Tibial nerve (tissue), 3 donors: ENCODE results near the gene SUPT3H.

Experiments
- CTCF ChIP-seq, 5 experiments: fragments of 200-600 bp in 3 of 5; fragments of 450-650 bp in 2 of 5; sonication (generic) in 3 of 5; IDR thresholded peaks; one replicate each; pipeline ENCODE4 v1.5.1; 2016 to 2019; ENCODE audit warnings: antibody characterized with exemption in 5 of 5, mild to moderate bottlenecking in 3 of 5, moderate library complexity in 2 of 5
- POLR2A ChIP-seq, 2 donors: fragments of 450-650 bp; IDR thresholded peaks; one replicate each; pipeline ENCODE4 v1.6.1; 2017; ENCODE audit warnings: antibody characterized with exemption in 2 of 2, mild to moderate bottlenecking in 2 of 2, moderate library complexity in 2 of 2

DNA sequence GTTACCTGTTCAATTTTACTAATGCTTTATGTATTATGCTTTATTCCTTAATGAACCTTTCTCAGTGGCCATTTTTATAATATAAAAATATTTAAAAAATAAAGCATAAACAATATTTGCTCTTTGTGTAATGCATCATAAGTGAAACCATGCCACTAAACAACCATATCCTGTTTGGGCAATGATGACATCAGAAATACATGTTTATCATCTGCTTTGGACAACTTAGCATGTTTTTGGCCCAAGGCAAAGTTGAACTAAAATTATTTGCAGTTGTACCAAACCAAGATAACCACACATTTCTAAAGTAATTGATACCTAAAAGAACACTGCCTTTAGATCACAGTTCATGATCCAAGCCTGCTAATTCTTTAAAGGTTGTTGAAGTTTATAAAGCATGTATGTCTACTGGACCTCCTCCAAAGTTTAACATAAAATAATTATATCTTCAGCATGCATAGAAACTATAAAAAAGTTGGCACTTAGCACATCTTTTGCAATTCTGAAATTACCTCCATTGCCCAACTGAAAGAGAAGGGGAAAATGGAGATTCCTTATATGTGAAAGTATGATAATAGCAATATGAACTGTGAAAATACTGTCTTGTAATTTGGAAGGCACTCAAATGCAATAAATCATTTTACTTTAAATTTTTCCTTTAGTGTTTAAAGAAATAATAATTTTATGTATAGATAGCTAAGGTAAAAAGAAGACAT, 375.2 kb downstream of the SUPT3H start:
- TF ChIP-seq POLR2A (IDR thresholded peaks at IDR 0.05), result no peak
- no peak for TF ChIP-seq CTCF (IDR thresholded peaks at IDR 0.05)
